NB4 (cell line): ENCODE data around the gene TAF4.

ENCODE experiments used
- CTCF ChIP-seq: IDR thresholded peaks from one replicate; pipeline ENCODE4 v1.5.1; 2012; ENCODE audit warnings: low read depth, low read length
- POLR2A ChIP-seq: IDR thresholded peaks from 2 replicates; pipeline ENCODE4 v1.6.1; 2011; ENCODE audit warnings: mild to moderate bottlenecking; ENCODE audit not compliant: insufficient read length; ENCODE audit errors: extremely low read depth

GRCh38 chr20:61994546-61994945 is 71.1 kb downstream of the TAF4 start:
- TF ChIP-seq CTCF, result no peak
- no peak for TF ChIP-seq POLR2A
